DOHH2 (cell line): ENCODE results near the gene NPFF.

ENCODE experiments used
- EZH2phosphoT487 ChIP-seq: fragments of 200-600 bp; sonication (generic); IDR thresholded peaks from 2 replicates; pipeline ENCODE4 v1.6.1; 2017; ENCODE audit warnings: borderline replicate concordance, mild to moderate bottlenecking, antibody characterized with exemption, low read length, moderate library complexity, mixed read lengths
- TF ChIP-seq, protein P1 (sequence below): fragments of 200-600 bp; sonication (generic); IDR thresholded peaks from one replicate; pipeline ENCODE4 v1.5.1; 2014; ENCODE audit warnings: antibody characterized with exemption, mild to moderate bottlenecking, low read depth, low read length; ENCODE audit not compliant: poor library complexity, severe bottlenecking

DNA sequence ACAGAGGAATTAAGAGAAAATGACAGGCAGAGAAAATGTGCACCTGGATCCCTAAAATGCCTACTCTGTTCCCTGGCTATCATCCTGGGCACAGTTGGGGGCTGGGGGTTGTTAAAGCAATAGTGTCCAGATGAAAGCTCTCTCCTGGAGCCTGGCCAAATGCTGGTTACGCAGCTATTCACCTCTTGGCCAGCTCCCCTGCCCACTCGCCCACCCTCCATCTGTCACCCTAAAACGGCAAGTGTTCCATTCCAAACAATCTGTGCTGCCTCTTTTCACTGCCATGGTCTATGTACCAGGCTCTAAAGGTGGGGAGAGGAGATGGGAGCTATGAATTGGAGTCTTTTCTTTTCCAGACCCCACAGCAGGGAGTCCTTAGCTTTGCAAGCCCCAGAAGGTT, 24.7 kb upstream of the NPFF start:
- TF ChIP-seq, protein P1, sequence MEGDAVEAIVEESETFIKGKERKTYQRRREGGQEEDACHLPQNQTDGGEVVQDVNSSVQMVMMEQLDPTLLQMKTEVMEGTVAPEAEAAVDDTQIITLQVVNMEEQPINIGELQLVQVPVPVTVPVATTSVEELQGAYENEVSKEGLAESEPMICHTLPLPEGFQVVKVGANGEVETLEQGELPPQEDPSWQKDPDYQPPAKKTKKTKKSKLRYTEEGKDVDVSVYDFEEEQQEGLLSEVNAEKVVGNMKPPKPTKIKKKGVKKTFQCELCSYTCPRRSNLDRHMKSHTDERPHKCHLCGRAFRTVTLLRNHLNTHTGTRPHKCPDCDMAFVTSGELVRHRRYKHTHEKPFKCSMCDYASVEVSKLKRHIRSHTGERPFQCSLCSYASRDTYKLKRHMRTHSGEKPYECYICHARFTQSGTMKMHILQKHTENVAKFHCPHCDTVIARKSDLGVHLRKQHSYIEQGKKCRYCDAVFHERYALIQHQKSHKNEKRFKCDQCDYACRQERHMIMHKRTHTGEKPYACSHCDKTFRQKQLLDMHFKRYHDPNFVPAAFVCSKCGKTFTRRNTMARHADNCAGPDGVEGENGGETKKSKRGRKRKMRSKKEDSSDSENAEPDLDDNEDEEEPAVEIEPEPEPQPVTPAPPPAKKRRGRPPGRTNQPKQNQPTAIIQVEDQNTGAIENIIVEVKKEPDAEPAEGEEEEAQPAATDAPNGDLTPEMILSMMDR, result no peak
- no peak for TF ChIP-seq EZH2phosphoT487
